CD4-positive, CD25-positive, alpha-beta regulatory T cell (primary cell): Measurements from ENCODE around the gene ARMC10. TPM values are rescaled to one million over a fixed set of nuclear protein-coding genes. Genes with fewer than 3 reads are reported as not detected.
"Not testable (repeated sequence)": the region's sequence is repeated elsewhere in the genome, so short reads cannot be mapped to it uniquely, and the experiment has no call there.

Source experiments
- ATAC-seq, 2 donors: fragments of 150-1000 bp; cut with Tn5 transposase; one replicate each; pipeline ENCODE4 v1.10.0; 2021; ENCODE audit warnings: low read depth in 2 of 2, moderate number of reproducible peaks in 2 of 2, moderate library complexity in 1 of 2
- DNase-seq, 3 donors: peaks; one replicate each; pipeline versions ENCODE4 v3.0.0 to v3.0.0-alpha.2; 2012 to 2022; ENCODE audit warnings: mixed read lengths in 1 of 3
- H3K27ac ChIP-seq: one replicate; pipeline ENCODE4 v1.7.0; 2013; ENCODE audit warnings: mild to moderate bottlenecking, low read length; ENCODE audit not compliant: insufficient read depth, poor library complexity, severe bottlenecking
- H3K27me3 ChIP-seq: one replicate; pipeline ENCODE4 v1.7.0; 2013; ENCODE audit warnings: low read length; ENCODE audit not compliant: control insufficient read depth, insufficient read depth
- H3K36me3 ChIP-seq: one replicate; pipeline ENCODE4 v1.7.0; 2013; ENCODE audit warnings: mild to moderate bottlenecking, low read length, moderate library complexity; ENCODE audit not compliant: control insufficient read depth, insufficient read depth
- H3K4me1 ChIP-seq: 2 replicates; pipeline ENCODE4 v1.7.0; 2013; ENCODE audit warnings: mild to moderate bottlenecking, low read length; ENCODE audit not compliant: insufficient read depth, control insufficient read depth, poor library complexity, severe bottlenecking
- H3K4me3 ChIP-seq: one replicate; pipeline ENCODE4 v1.7.0; 2013; ENCODE audit warnings: low read depth, mild to moderate bottlenecking, low read length, moderate library complexity
- H3K9me3 ChIP-seq, 2 experiments: 1 replicate in 1 of 2; 2 replicates in 1 of 2; pipeline ENCODE4 v1.7.0; 2013; ENCODE audit warnings: low read length in 2 of 2, mild to moderate bottlenecking in 1 of 2, moderate library complexity in 1 of 2; ENCODE audit not compliant: control insufficient read depth in 2 of 2
- H3K27ac Mint-ChIP-seq, 3 donors: one replicate each; pipeline ENCODE4 v1.8.0; 2020 to 2022; ENCODE audit warnings: mild to moderate bottlenecking in 3 of 3, mixed read lengths in 3 of 3, moderate library complexity in 2 of 3
- H3K27me3 Mint-ChIP-seq: one replicate; pipeline ENCODE4 v1.8.0; 2022; ENCODE audit warnings: mild to moderate bottlenecking, mixed read lengths
- H3K36me3 Mint-ChIP-seq: one replicate; pipeline ENCODE4 v1.8.0; 2020; ENCODE audit warnings: mixed read lengths
- H3K4me1 Mint-ChIP-seq, 4 donors: one replicate each; pipeline ENCODE4 v1.8.0; 2020 to 2022; ENCODE audit warnings: mixed read lengths in 4 of 4, mild to moderate bottlenecking in 1 of 4
- H3K4me3 Mint-ChIP-seq, 4 donors: one replicate each; pipeline ENCODE4 v1.8.0; 2020 to 2022; ENCODE audit warnings: mild to moderate bottlenecking in 4 of 4, mixed read lengths in 4 of 4, moderate library complexity in 3 of 4
- H3K9me3 Mint-ChIP-seq, 7 donors: one replicate each; pipeline ENCODE4 v1.8.0; 2020 to 2022; ENCODE audit warnings: mixed read lengths in 7 of 7, mild to moderate bottlenecking in 3 of 7, moderate library complexity in 2 of 7
- polyA plus RNA-seq, 4 donors: library from polyadenylated mRNA; unstranded; fragments of 300-500 nt; fragmentation: Illumina TruSeq; gene quantifications; one replicate each; pipeline ENCODE4 v1.2.3, GENCODE V29; 2021
- total RNA-seq: library from RNA; stranded (reverse); gene quantifications from one replicate; pipeline ENCODE4 v1.2.3, GENCODE V29; 2022

Gene ARMC10
- total and polyA plus RNA-seq, 5 donors from 2014 or later, result 16.3 to 51.2 (median 42.6) TPM

GRCh38 chr7:103041815-103042214 is 33.1 kb upstream of the ARMC10 start:
- not testable (repeated sequence) for ATAC-seq, H3K4me1 ChIP-seq, H3K27ac Mint-ChIP-seq, H3K36me3 Mint-ChIP-seq, H3K27me3 ChIP-seq, H3K27ac ChIP-seq, H3K4me3 ChIP-seq, DNase-seq, H3K4me1 Mint-ChIP-seq, H3K4me3 Mint-ChIP-seq, H3K36me3 ChIP-seq, H3K9me3 ChIP-seq
- Mint-ChIP-seq H3K9me3 (peaks cover 0 to 11% (median 4%) of the 10 kb centered on the region in 7 donors), H3K27me3 (peaks cover 14% of the 10 kb centered on the region)

GRCh38 chr7:103048833-103049232 is 26.1 kb upstream of the ARMC10 start:
- Histone ChIP-seq H3K27me3 (no peaks in the 10 kb centered on the region), H3K36me3 (no peaks in the 10 kb centered on the region), H3K27ac (no peak overlapping the region), H3K4me1 (no peaks in the 10 kb centered on the region), H3K4me3 (no peak overlapping the region), H3K9me3 (no peaks in the 10 kb centered on the region)
- H3K4me3 Mint-ChIP-seq, result no peak overlapping the region
- DNase-seq (no peak), ATAC-seq (no peak)
- H3K9me3 Mint-ChIP-seq, result peaks cover 0 to 7% (median 2%) of the 10 kb centered on the region in 7 donors
- no peaks in the 10 kb centered on the region for H3K36me3 Mint-ChIP-seq
- no peaks in the 10 kb centered on the region for H3K4me1 Mint-ChIP-seq
- H3K27ac Mint-ChIP-seq, result no peak overlapping the region
- peaks cover 5% of the 10 kb centered on the region for H3K27me3 Mint-ChIP-seq

- Mint-ChIP-seq H3K36me3 (no peaks in the 10 kb centered on the region), H3K4me1 (no peaks in the 10 kb centered on the region), H3K27me3 (peaks cover 5% of the 10 kb centered on the region), H3K27ac (peak overlapping the region in 2 of 3 donors; percentile 25 to 33), H3K4me3 (no peak overlapping the region), H3K9me3 (peaks cover 0 to 7% (median 2%) of the 10 kb centered on the region in 7 donors)
- Histone ChIP-seq H3K27me3 (no peaks in the 10 kb centered on the region), H3K27ac (no peak overlapping the region), H3K4me3 (no peak overlapping the region), H3K36me3 (no peaks in the 10 kb centered on the region), H3K4me1 (no peaks in the 10 kb centered on the region), H3K9me3 (no peaks in the 10 kb centered on the region)
- ATAC-seq (no peak), DNase-seq (no peak)
Measured at GRCh38 chr7:103051519-103051918, 23.4 kb upstream of the ARMC10 start.

GRCh38 chr7:103056006-103056405 is 18.9 kb upstream of the ARMC10 start:
- ATAC-seq, DNase-seq, H3K4me1 Mint-ChIP-seq, H3K4me3 ChIP-seq, H3K9me3 Mint-ChIP-seq, H3K9me3 ChIP-seq, H3K27me3 Mint-ChIP-seq, H3K36me3 Mint-ChIP-seq, H3K27ac ChIP-seq, H3K36me3 ChIP-seq, H3K4me1 ChIP-seq, H3K27me3 ChIP-seq, H3K27ac Mint-ChIP-seq, H3K4me3 Mint-ChIP-seq: not testable (repeated sequence)

GRCh38 chr7:103058122-103058521 is 16.8 kb upstream of the ARMC10 start:
- H3K4me3 Mint-ChIP-seq, result no peak overlapping the region
- ATAC-seq, result no peak
- H3K27ac ChIP-seq, result no peak overlapping the region
- H3K36me3 ChIP-seq, result no peaks in the 10 kb centered on the region
- no peaks in the 10 kb centered on the region for H3K9me3 ChIP-seq
- H3K36me3 Mint-ChIP-seq, result no peaks in the 10 kb centered on the region
- DNase-seq, result no peak
- no peaks in the 10 kb centered on the region for H3K4me1 ChIP-seq
- H3K27ac Mint-ChIP-seq, result peak overlapping the region in 1 of 3 donors; percentile 14
- no peaks in the 10 kb centered on the region for H3K27me3 ChIP-seq
- H3K27me3 Mint-ChIP-seq, result peaks cover 11% of the 10 kb centered on the region
- no peaks in the 10 kb centered on the region for H3K4me1 Mint-ChIP-seq
- H3K4me3 ChIP-seq, result no peak overlapping the region
- H3K9me3 Mint-ChIP-seq, result no peaks in the 10 kb centered on the region

- Histone ChIP-seq H3K27ac (no peak overlapping the region), H3K36me3 (no peaks in the 10 kb centered on the region), H3K9me3 (no peaks in the 10 kb centered on the region), H3K4me3 (no peak overlapping the region), H3K4me1 (no peaks in the 10 kb centered on the region), H3K27me3 (no peaks in the 10 kb centered on the region)
- DNase-seq (no peak), ATAC-seq (no peak)
- Mint-ChIP-seq H3K27ac (no peak overlapping the region), H3K4me3 (no peak overlapping the region), H3K27me3 (peaks cover 17% of the 10 kb centered on the region), H3K9me3 (no peaks in the 10 kb centered on the region), H3K4me1 (no peaks in the 10 kb centered on the region), H3K36me3 (no peaks in the 10 kb centered on the region)
Measured at GRCh38 chr7:103059471-103059870, 15.5 kb upstream of the ARMC10 start.

- Mint-ChIP-seq H3K4me1 (no peaks in the 10 kb centered on the region), H3K27ac (no peak overlapping the region), H3K27me3 (peaks cover 16% of the 10 kb centered on the region), H3K4me3 (no peak overlapping the region), H3K36me3 (no peaks in the 10 kb centered on the region), H3K9me3 (no peaks in the 10 kb centered on the region)
- DNase-seq (no peak), ATAC-seq (no peak)
- Histone ChIP-seq H3K9me3 (no peaks in the 10 kb centered on the region), H3K36me3 (no peaks in the 10 kb centered on the region), H3K27me3 (no peaks in the 10 kb centered on the region), H3K4me1 (no peaks in the 10 kb centered on the region), H3K27ac (no peak overlapping the region), H3K4me3 (no peak overlapping the region)
Measured at GRCh38 chr7:103063895-103064294, 11.0 kb upstream of the ARMC10 start.

GRCh38 chr7:103065667-103066066 is 9.3 kb upstream of the ARMC10 start:
- no peaks in the 10 kb centered on the region for H3K9me3 ChIP-seq
- peak; percentile 46 to 57 for ATAC-seq
- H3K27ac ChIP-seq, result no peak overlapping the region
- no peak overlapping the region for H3K4me3 ChIP-seq
- Mint-ChIP-seq H3K27ac (no peak overlapping the region), H3K4me3 (no peak overlapping the region), H3K27me3 (peaks cover 16% of the 10 kb centered on the region), H3K36me3 (no peaks in the 10 kb centered on the region), H3K4me1 (no peaks in the 10 kb centered on the region), H3K9me3 (no peaks in the 10 kb centered on the region)
- H3K36me3 ChIP-seq, result no peaks in the 10 kb centered on the region
- no peaks in the 10 kb centered on the region for H3K4me1 ChIP-seq
- no peaks in the 10 kb centered on the region for H3K27me3 ChIP-seq
- DNase-seq, result peak; percentile 12 to 45 (median 18)
